Thoracic aorta (tissue), 2 donors: ENCODE data around the gene NPPB. TPM values are rescaled to one million over a fixed set of nuclear protein-coding genes. Genes with fewer than 3 reads are reported as not detected.

ENCODE experiments used
- ATAC-seq: fragments of 150-250 bp; one replicate; pipeline ENCODE4 v1.8.0; 2017; ENCODE audit warnings: low read depth; ENCODE audit not compliant: insufficient number of reproducible peaks, low FRiP score
- DNase-seq: peaks from one replicate; pipeline ENCODE4 v3.0.0-alpha.2; 2020; ENCODE audit warnings: low spot score
- H3K27ac ChIP-seq, 2 donors: fragments of 200-600 bp; sonication (generic); 1 replicate in 1 of 2; 2 replicates in 1 of 2; pipeline ENCODE4 v1.5.1; 2016; ENCODE audit warnings: mild to moderate bottlenecking in 2 of 2, moderate library complexity in 2 of 2
- H3K27me3 ChIP-seq: fragments of 200-600 bp; sonication (generic); replicated peaks from 2 replicates; pipeline ENCODE4 v1.6.0; 2016; ENCODE audit warnings: mild to moderate bottlenecking; ENCODE audit not compliant: insufficient read depth
- H3K36me3 ChIP-seq: fragments of 200-600 bp; sonication (generic); one replicate; pipeline ENCODE4 v1.5.1; 2016
- H3K4me1 ChIP-seq, 2 donors: fragments of 200-600 bp; sonication (generic); 1 replicate in 1 of 2; 2 replicates in 1 of 2; pipeline versions ENCODE4 v1.5.1 to v1.6.0; 2016; ENCODE audit warnings: low read depth in 2 of 2, mild to moderate bottlenecking in 1 of 2; ENCODE audit not compliant: control insufficient read depth in 1 of 2
- H3K4me3 ChIP-seq: fragments of 200-600 bp; sonication (generic); 2 replicates; pipeline ENCODE4 v1.5.1; 2016; ENCODE audit warnings: mild to moderate bottlenecking
- H3K9me3 ChIP-seq: fragments of 200-600 bp; sonication (generic); 2 replicates; pipeline ENCODE4 v1.5.1; 2016
- total RNA-seq, 2 donors: library from RNA; depleted of rRNA; stranded (reverse); fragments of >200 nt; gene quantifications; one replicate each; pipeline versions ENCODE4 v1.1.0 to v1.2.3, GENCODE V29; 2016
- TF ChIP-seq, protein P1 (sequence below): fragments of 200-600 bp; sonication (generic); IDR thresholded peaks from one replicate; pipeline ENCODE4 v1.5.1; 2019; ENCODE audit warnings: antibody characterized with exemption

The NPPB gene
- total RNA-seq, 2 donors from 2014 or later = not detected

DNA sequence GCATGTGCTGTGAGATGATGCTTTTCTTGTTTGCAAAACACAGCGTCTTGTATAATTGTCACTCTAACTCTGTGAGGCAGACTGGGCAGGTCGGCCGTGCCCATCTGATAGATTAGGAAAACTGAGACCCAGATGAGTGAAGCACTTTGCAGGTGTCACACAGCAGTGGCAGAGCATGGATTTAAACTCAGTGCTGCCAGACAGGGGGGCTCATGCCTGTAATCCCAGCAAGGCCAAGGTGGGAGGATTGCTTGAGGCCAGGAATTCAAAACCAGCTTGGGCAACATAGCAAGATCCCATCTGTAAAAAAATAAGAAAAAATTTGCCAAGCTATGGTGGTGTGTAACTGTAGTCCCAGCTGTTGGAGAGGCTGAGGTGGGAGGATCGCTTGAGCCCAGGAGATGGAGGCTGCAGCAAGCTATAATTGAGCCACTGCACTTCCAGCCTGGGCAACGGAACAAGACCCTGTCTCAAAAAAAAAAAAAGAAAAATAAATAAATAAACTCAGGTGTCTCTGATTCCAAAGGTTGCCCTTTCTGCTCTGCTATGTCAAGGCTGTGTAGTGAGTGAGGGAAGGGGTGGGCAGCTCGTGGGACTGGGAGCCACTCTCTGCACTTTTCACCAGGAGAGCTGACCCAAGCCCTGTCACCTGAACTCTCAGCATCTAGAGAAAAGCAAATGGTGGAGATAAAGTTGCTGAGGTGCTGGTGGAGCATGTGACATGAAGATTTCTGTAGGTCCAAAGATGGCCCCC lies 32.9 kb upstream of the NPPB start:
- H3K4me3 ChIP-seq = no peak overlapping the region
- H3K36me3 ChIP-seq = no peaks in the 10 kb centered on the region
- no peak overlapping the region for H3K27ac ChIP-seq
- TF ChIP-seq, protein P1, sequence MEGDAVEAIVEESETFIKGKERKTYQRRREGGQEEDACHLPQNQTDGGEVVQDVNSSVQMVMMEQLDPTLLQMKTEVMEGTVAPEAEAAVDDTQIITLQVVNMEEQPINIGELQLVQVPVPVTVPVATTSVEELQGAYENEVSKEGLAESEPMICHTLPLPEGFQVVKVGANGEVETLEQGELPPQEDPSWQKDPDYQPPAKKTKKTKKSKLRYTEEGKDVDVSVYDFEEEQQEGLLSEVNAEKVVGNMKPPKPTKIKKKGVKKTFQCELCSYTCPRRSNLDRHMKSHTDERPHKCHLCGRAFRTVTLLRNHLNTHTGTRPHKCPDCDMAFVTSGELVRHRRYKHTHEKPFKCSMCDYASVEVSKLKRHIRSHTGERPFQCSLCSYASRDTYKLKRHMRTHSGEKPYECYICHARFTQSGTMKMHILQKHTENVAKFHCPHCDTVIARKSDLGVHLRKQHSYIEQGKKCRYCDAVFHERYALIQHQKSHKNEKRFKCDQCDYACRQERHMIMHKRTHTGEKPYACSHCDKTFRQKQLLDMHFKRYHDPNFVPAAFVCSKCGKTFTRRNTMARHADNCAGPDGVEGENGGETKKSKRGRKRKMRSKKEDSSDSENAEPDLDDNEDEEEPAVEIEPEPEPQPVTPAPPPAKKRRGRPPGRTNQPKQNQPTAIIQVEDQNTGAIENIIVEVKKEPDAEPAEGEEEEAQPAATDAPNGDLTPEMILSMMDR = no peak
- ATAC-seq = no peak
- no peaks in the 10 kb centered on the region for H3K9me3 ChIP-seq
- no peaks in the 10 kb centered on the region for H3K4me1 ChIP-seq
- no peaks in the 10 kb centered on the region for H3K27me3 ChIP-seq
- no peak for DNase-seq

DNA sequence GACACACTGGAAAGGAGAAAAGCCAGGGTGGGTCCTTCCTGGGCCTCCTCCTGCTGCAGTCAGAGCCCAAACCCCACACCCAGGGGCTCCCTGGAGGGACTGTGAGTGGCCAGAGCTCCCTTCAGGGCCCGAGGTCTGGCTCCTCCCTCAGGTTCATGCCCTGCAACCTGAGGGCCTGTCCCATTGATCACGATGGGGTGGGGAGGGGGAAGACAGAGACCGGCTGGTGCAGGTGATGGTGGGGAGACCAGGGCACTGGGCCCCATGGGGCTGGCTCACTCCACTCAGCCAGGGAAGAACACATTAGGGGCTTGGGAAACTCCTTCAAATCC lies 30.1 kb upstream of the NPPB start:
- TF ChIP-seq, protein P1 = no peak
- Histone ChIP-seq H3K27me3 (no peaks in the 10 kb centered on the region), H3K27ac (no peak overlapping the region), H3K4me3 (no peak overlapping the region), H3K36me3 (no peaks in the 10 kb centered on the region), H3K9me3 (no peaks in the 10 kb centered on the region), H3K4me1 (no peaks in the 10 kb centered on the region)
- DNase-seq (no peak), ATAC-seq (no peak)

DNA sequence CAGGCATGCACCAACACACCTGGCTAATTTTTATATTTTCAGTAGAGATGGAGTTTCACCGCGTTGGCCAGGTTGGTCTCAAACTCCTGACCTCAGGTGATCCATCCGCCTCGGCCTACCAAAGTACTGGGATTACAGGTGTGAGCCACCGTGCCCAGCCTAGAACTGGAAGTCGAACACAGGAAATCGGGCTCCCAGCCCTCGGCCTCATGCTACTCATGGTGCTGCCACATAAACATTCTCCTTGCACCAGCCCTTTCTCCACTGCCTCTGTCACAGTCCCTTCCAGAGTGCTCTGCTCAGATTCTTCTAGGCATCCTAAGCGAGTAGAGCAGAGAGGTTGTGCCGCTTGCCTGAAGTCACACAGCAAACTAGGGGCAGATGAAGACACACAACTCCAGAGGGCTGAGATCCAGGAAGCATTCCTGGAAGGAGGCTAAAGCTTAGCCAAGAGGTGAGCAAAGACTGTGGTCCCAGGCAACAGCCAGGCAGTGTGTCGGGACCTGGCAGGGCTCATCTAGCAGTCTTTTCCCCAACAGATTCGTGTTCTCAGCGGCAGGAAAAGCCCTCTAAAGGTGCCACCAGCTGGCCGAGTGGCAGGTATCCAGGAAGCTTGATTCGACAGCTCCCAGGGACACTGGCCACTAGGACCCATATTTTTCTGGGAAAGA lies 29.6 kb upstream of the NPPB start:
- no peaks in the 10 kb centered on the region for H3K27me3 ChIP-seq
- H3K4me1 ChIP-seq = no peaks in the 10 kb centered on the region
- H3K4me3 ChIP-seq = no peak overlapping the region
- DNase-seq = no peak
- H3K27ac ChIP-seq = no peak overlapping the region
- no peaks in the 10 kb centered on the region for H3K36me3 ChIP-seq
- TF ChIP-seq, protein P1 = no peak
- no peaks in the 10 kb centered on the region for H3K9me3 ChIP-seq
- ATAC-seq = no peak

DNA sequence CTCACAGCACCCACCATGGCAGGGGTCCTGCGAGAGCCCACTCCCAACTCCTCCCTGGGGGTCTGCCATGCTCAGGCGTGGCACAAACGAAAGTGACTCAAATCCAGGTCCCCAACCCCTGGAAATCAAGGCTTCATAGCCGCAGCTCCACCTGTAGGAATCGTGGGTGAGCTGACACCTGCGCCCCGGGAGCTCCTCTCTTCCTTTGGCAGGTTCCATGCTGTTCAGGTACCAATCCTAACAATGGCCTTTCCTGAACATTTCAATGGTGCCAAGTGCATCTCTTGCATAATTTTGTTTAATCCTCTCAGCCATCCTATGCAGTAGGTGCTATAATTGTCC lies 28.9 kb upstream of the NPPB start:
- H3K9me3 ChIP-seq = no peaks in the 10 kb centered on the region
- TF ChIP-seq, protein P1 = no peak
- DNase-seq (no peak), ATAC-seq (no peak)
- H3K27me3 ChIP-seq = no peaks in the 10 kb centered on the region
- H3K4me3 ChIP-seq = no peak overlapping the region
- no peaks in the 10 kb centered on the region for H3K36me3 ChIP-seq
- no peaks in the 10 kb centered on the region for H3K4me1 ChIP-seq
- no peak overlapping the region for H3K27ac ChIP-seq

DNA sequence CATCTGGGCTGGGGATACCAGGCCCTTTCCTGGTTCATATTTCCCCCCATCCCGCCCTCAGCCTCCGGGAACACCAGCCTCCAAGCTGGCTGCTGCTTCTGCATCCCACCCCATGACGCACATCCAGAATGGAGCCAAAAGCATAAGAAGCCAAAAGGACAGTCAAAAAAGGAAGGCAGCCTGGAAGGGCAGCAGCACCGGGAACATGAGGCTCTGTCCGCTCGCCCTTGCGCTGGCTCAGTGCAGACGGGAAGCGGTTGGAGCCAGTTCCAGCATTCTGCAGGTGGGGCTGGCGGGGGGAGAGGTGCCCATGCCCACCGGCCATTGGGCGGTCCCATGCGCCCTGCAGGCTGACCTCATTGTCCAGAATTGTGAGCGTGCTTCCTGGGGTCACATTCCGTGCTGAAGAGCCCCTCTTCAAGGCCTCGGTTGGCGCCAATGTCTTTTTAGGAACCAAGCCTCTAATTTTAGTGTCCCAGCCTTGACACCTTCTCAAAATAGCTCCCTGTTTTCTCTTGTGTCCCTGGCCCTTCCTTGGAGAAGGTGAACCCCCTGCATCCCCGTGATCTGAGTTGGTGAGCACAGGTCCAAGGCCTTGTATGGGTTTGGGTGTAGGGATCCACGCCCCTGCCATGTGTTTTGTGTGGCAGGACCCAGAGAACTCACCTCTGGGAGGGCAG lies 28.4 kb upstream of the NPPB start:
- Histone ChIP-seq H3K4me3 (no peak overlapping the region), H3K4me1 (no peaks in the 10 kb centered on the region), H3K27me3 (no peaks in the 10 kb centered on the region), H3K9me3 (no peaks in the 10 kb centered on the region), H3K36me3 (no peaks in the 10 kb centered on the region), H3K27ac (no peak overlapping the region)
- TF ChIP-seq, protein P1 = no peak
- no peak for DNase-seq
- no peak for ATAC-seq
